Esophagus mucosa (tissue), 1 donor: ENCODE results near the gene TMEM200A. TPM values are rescaled to one million over a fixed set of nuclear protein-coding genes. Genes with fewer than 3 reads are reported as not detected.

Experiments
- total RNA-seq: library from RNA; stranded (reverse); gene quantifications from one replicate; pipeline ENCODE4 v1.2.4, GENCODE V29; 2023
- donor health status: DM: yes; HTN: yes; CAD: no.

Gene TMEM200A
- total RNA-seq, 1 donor from 2014 or later = 0.16 TPM

Other genes with a start within 250 kb of the TMEM200A start
- 0.20 TPM for gene SAMD3, start 143.1 kb upstream of the TMEM200A start, total RNA-seq